A549 (cell line): Measurements from ENCODE around the gene SLC23A3. TPM values are rescaled to one million over a fixed set of nuclear protein-coding genes. Genes with fewer than 3 reads are reported as not detected.

Experiments used
- ATAC-seq, 2 experiments: fragments of 200-7000 bp in 1 of 2; fragments of >200 bp in 1 of 2; cut with Nextera tagmentation in 1 of 2; cut with Tn5 transposase in 1 of 2; 3 replicates each; pipeline versions ENCODE4 v1.8.0 to v1.9.1; 2018 to 2020; ENCODE audit warnings: mild to moderate bottlenecking in 1 of 2, moderate library complexity in 1 of 2
- CTCF ChIA-PET: fragments of 300-600 bp; sonication (Branson Sonifier 250); formaldehyde crosslinking; extraction: SDS; loops from one replicate; lab custom pipeline; 2021; ENCODE audit warnings: antibody characterized with exemption, inconsistent platforms; lab: Yijun Ruan, JAX
- POLR2A ChIA-PET: fragments of 350-600 bp; formaldehyde crosslinking; extraction: SDS; loops from one replicate; lab custom pipeline; 2021; ENCODE audit warnings: antibody characterized with exemption, inconsistent platforms; lab: Yijun Ruan, JAX
- DNase-seq, 2 experiments: peaks; one replicate each; pipeline versions ENCODE4 v3.0.0 to v3.0.0-alpha.2; 2011 to 2016; ENCODE audit warnings: low read depth in 1 of 2, low spot score in 1 of 2
- FAIRE-seq: peaks from 2 replicates; lab custom pipeline; 2011; peaks lifted over from hg19 to GRCh38; lab: Jason Lieb, UNC
- H3K27ac ChIP-seq, 2 experiments: fragments of >200 bp; sonication (Bioruptor Twin); formaldehyde crosslinking; 3 replicates each; pipeline ENCODE4 v1.5.1; 2016 to 2017
- H3K4me1 ChIP-seq: fragments of >200 bp; sonication (Bioruptor Twin); formaldehyde crosslinking; 3 replicates; pipeline ENCODE4 v1.6.1; 2016
- H3K4me2 ChIP-seq: fragments of >200 bp; sonication (Bioruptor Twin); formaldehyde crosslinking; 3 replicates; pipeline ENCODE4 v1.6.1; 2016
- H3K4me3 ChIP-seq: fragments of >200 bp; sonication (Bioruptor Twin); formaldehyde crosslinking; 3 replicates; pipeline ENCODE4 v1.5.1; 2016
- H3K9me3 ChIP-seq: fragments of >200 bp; sonication (Bioruptor Twin); formaldehyde crosslinking; 3 replicates; pipeline ENCODE4 v1.6.1; 2016
- ATOH8 ChIP-seq: fragments of 250-450 bp; sonication (Bioruptor Pico); IDR thresholded peaks from 2 replicates; pipeline ENCODE4 v1.5.0; 2020; ENCODE audit warnings: low read depth, mild to moderate bottlenecking, moderate library complexity
- CEBPB ChIP-seq, 2 experiments: fragments of >200 bp in 1 of 2; sonication (Bioruptor Twin) in 1 of 2; formaldehyde crosslinking in 1 of 2; IDR thresholded peaks; 2 replicates each; pipeline ENCODE4 v1.6.1; 2012 to 2016
- CTCF ChIP-seq: fragments of >200 bp; sonication (Bioruptor Twin); formaldehyde crosslinking; IDR thresholded peaks from 3 replicates; pipeline ENCODE4 v1.5.1; 2016
- EHMT2 ChIP-seq: fragments of 200-600 bp; sonication (generic); IDR thresholded peaks from 2 replicates; pipeline ENCODE4 v1.6.1; 2016; ENCODE audit warnings: antibody characterized with exemption, low read depth, mild to moderate bottlenecking, moderate library complexity
- ELK1 ChIP-seq: fragments of 150-350 bp; IDR thresholded peaks from 2 replicates; pipeline ENCODE4 v1.6.1; 2014; ENCODE audit warnings: low read depth, mild to moderate bottlenecking, low read length
- EP300 ChIP-seq, 2 experiments: fragments of >200 bp; sonication (Bioruptor Twin); formaldehyde crosslinking; IDR thresholded peaks; 2 replicates in 1 of 2; 3 replicates in 1 of 2; pipeline ENCODE4 v1.6.1; 2016 to 2017
- HES2 ChIP-seq: fragments of >200 bp; sonication (Bioruptor Twin); formaldehyde crosslinking; IDR thresholded peaks from 2 replicates; pipeline ENCODE4 v1.6.1; 2016
- HOXA7 ChIP-seq: fragments of 250-450 bp; sonication (Bioruptor Pico); IDR thresholded peaks from 2 replicates; pipeline ENCODE4 v1.5.0; 2020; ENCODE audit warnings: mild to moderate bottlenecking, moderate library complexity
- KDM5A ChIP-seq: fragments of 200-600 bp; sonication (generic); IDR thresholded peaks from 2 replicates; pipeline ENCODE4 v1.6.1; 2016; ENCODE audit warnings: antibody characterized with exemption, mild to moderate bottlenecking
- MYC ChIP-seq: IDR thresholded peaks from 2 replicates; pipeline ENCODE4 v1.6.1; 2012; ENCODE audit warnings: mild to moderate bottlenecking, inconsistent platforms, low read length, improper control_type of control experiment, borderline replicate concordance
- NFE2L2 ChIP-seq: fragments of 150-350 bp; conservative IDR thresholded peaks from 2 replicates; pipeline ENCODE4 v1.6.1; 2014; ENCODE audit warnings: low read length
- PHF8 ChIP-seq: fragments of 200-600 bp; sonication (generic); IDR thresholded peaks from 2 replicates; pipeline ENCODE4 v1.6.1; 2016; ENCODE audit warnings: low read depth, mild to moderate bottlenecking, antibody characterized with exemption, moderate library complexity, borderline replicate concordance
- RAD21 ChIP-seq, 2 experiments: fragments of >200 bp in 1 of 2; sonication (Bioruptor Twin) in 1 of 2; formaldehyde crosslinking in 1 of 2; IDR thresholded peaks in 1 of 2; conservative IDR thresholded peaks in 1 of 2; 2 replicates in 1 of 2; 3 replicates in 1 of 2; pipeline ENCODE4 v1.6.1; 2012 to 2018; ENCODE audit warnings: inconsistent platforms in 1 of 2
- REST ChIP-seq: fragments of 200-600 bp; sonication (generic); IDR thresholded peaks from 2 replicates; pipeline ENCODE4 v1.6.1; 2016; ENCODE audit warnings: antibody characterized with exemption, mild to moderate bottlenecking, moderate library complexity
- SMC3 ChIP-seq: fragments of >200 bp; sonication (Bioruptor Twin); formaldehyde crosslinking; IDR thresholded peaks from 3 replicates; pipeline ENCODE4 v1.6.1; 2018; ENCODE audit warnings: inconsistent platforms
- SREBF2 ChIP-seq: fragments of 450-650 bp; IDR thresholded peaks from 2 replicates; pipeline ENCODE4 v1.6.1; 2014; ENCODE audit warnings: mild to moderate bottlenecking, moderate library complexity
- TP53 ChIP-seq: fragments of 250-450 bp; sonication (Bioruptor Pico); IDR thresholded peaks from 2 replicates; pipeline ENCODE4 v1.5.0; 2021; ENCODE audit warnings: mild to moderate bottlenecking, moderate library complexity
- ZFP36 ChIP-seq: fragments of 450-650 bp; IDR thresholded peaks from 2 replicates; pipeline ENCODE4 v1.6.1; 2014; ENCODE audit warnings: borderline replicate concordance; ENCODE audit not compliant: partially characterized antibody
- ZSCAN20 ChIP-seq: fragments of 250-450 bp; sonication (Bioruptor Pico); IDR thresholded peaks from 2 replicates; pipeline ENCODE4 v1.8.0; 2022; ENCODE audit warnings: mild to moderate bottlenecking, moderate library complexity
- WGBS: methylation state at CpG from one replicate; pipeline ENCODE4 v1.1.6; 2017; ENCODE audit errors: missing lambda C conversion rate; 5-methylcytosine and 5-hydroxymethylcytosine counted together
- polyA plus RNA-seq, 4 experiments: library from polyadenylated mRNA; depleted of rRNA in 3 of 4; stranded (reverse); fragments of >200 nt; fragmentation: RNase III in 1 of 4; extraction: RNeasy Plus Mini Kit Qiagen cat#74134 plus additional on column Dnase treatment in 1 of 4; gene quantifications; 2 replicates in 3 of 4; 3 replicates in 1 of 4; pipeline ENCODE4 v1.2.3, GENCODE V29; 2011 to 2017

Gene SLC23A3
- polyA plus RNA-seq, 2 of the 4 experiments (the other 2 are of a cell fraction): 0.39 to 0.90 TPM

- H3K9me3 ChIP-seq: no peaks in the 10 kb centered on the region
- H3K27ac ChIP-seq: no peak overlapping the region
- ChIA-PET CTCF (interaction anchor here (0.6 to 21.6 kb wide), 49 partner anchors 9 to 298 kb away, joined by 3 to 332 read pairs (median 5); partner anchors contain the start of genes CNPPD1, CRYBA2, IHH and SLC23A3), POLR2A (no interaction called here)
- TF ChIP-seq EP300 (IDR thresholded peaks at IDR 0.05) (no peak), RAD21 (conservative IDR thresholded peaks at IDR 0.05 in 1 of 2, IDR thresholded peaks at IDR 0.05 in 1 of 2) (peak; percentile 84 to 90), MYC (no peak), ELK1 (no peak), SMC3 (peak; percentile 90), CTCF (peak; percentile 80), SREBF2 (no peak)
- peaks cover 4% of the 10 kb centered on the region; the same call in 1 of the 3 replicates for H3K4me1 ChIP-seq
- WGBS: 3% methylated on average over 4 of the region's 4 CpGs
- H3K4me3 ChIP-seq: no peak overlapping the region
- no peak overlapping the region for H3K4me2 ChIP-seq
- ATAC-seq: peak; percentile 74 to 76
- no peak for FAIRE-seq
- DNase-seq: peak; percentile 64 to 77
Observed at GRCh38 chr2:219155054-219155644, 14.7 kb downstream of the SLC23A3 start.

GRCh38 chr2:219149667-219150066 is 20.2 kb downstream of the SLC23A3 start:
- POLR2A ChIA-PET: no interaction called here
- 13% methylated on average over 1 of the region's 1 CpG for WGBS
- CTCF ChIA-PET: interaction anchor here (1.1 to 21.6 kb wide), 10 partner anchors 10 to 170 kb away, joined by 3 to 332 read pairs (median 3); partner anchors contain the start of genes IHH and NHEJ1
- Histone ChIP-seq H3K4me3 (no peak overlapping the region), H3K27ac (no peak overlapping the region), H3K4me1 (peaks cover 9% of the 10 kb centered on the region; the same call in 2 of the 3 replicates), H3K9me3 (no peaks in the 10 kb centered on the region), H3K4me2 (no peak overlapping the region)
- FAIRE-seq: no peak
- TF ChIP-seq TP53 (CRISPR knock-in tag) (no peak), PHF8 (no peak), NFE2L2 (no peak), REST (no peak), HOXA7 (CRISPR knock-in tag) (no peak)
- no peak for ATAC-seq
- DNase-seq: no peak

GRCh38 chr2:219142329-219142728 is 27.5 kb downstream of the SLC23A3 start:
- Histone ChIP-seq H3K4me3 (no peak overlapping the region), H3K4me1 (peaks cover 5% of the 10 kb centered on the region; the same call in 1 of the 3 replicates), H3K27ac (no peak overlapping the region), H3K9me3 (no peaks in the 10 kb centered on the region), H3K4me2 (no peak overlapping the region)
- peak; percentile 68 to 70; a peak in 4 of 6 replicates for ATAC-seq
- ChIA-PET POLR2A (no interaction called here), CTCF (interaction anchor here (0.6 to 21.6 kb wide), 9 partner anchors 12 to 266 kb away, joined by 3 to 332 read pairs (median 5); partner anchors contain the start of gene IHH)
- FAIRE-seq: no peak
- DNase-seq: no peak
- WGBS: 71% methylated on average over 6 of the region's 6 CpGs
- TF ChIP-seq HOXA7 (CRISPR knock-in tag) (no peak), ZFP36 (no peak), KDM5A (no peak), REST (no peak), CEBPB (IDR thresholded peaks at IDR 0.05) (no peak), EHMT2 (no peak), HES2 (no peak), MYC (no peak), ZSCAN20 (CRISPR knock-in tag) (no peak), ATOH8 (CRISPR knock-in tag) (no peak)
